ENCODE results near the gene PDZD7.

The PDZD7 gene

DNA sequence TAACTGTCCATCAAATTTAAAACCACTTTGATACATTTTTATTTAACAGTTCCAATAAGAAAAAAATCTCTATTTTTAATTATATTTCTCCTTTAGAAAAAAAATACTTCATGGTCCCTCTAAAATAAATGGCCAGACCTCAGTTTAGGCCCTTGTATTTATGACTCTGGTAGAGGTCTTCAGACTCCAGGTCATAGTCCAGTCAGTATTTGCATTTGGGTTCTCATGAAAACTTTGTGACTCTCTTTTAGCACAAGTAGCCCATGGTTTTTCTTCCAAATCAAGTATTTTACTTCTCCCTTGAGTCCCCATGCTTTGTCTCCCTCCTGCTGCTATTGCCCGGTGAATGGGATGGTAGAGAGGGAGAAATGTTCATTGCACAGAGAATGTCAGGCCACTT lies 67.1 kb downstream of the PDZD7 start:
- H3K4me3 ChIP-seq = no peak overlapping the region
- peaks cover 28 to 49% (median 34%) of the 10 kb centered on the region in 3 donors for H3K36me3 ChIP-seq
- intact Hi-C loops (cut with DNase I; ENCODE audit: low total_unique reads) = no loop called here

DNA sequence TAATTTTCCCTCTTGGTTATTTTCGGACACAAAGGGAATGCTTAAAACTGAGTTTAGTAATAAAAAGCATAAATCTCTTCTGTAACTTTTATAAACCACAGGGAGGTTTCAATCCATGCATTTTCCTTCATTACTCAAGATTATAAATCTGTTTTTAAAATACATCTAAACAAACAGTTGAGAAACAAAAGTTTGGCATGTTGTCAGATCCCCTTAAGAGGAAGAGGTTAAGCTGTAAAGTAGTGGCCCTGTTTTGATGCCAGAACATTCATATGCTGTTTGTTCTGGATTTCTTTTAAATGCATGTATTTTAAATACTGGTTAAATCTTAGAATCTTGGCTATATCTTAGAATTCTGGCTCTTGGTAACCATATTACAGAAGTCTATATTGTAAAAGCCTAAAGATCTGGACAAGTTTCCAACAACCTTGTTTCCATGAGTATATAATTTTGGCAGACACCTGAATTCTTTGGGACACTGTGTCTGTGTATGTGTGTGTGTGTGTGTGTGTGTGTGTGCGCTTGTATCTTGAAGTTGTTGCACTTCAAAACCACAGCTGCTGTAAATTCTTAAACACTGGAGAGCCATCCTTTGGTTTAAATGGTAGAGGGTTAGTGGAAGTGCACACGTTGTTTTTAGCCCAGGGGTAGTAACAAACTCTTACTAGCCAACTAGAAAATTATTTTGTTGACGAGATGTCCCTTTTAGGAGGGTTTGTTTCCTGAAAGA lies 68.4 kb downstream of the PDZD7 start:
- Histone ChIP-seq H3K9me3 (no peaks in the 10 kb centered on the region), H3K27ac (no peak overlapping the region), H3K4me3 (no peak overlapping the region), H3K27me3 (no peaks in the 10 kb centered on the region), H3K36me3 (peaks cover 41 to 62% (median 46%) of the 10 kb centered on the region in 3 donors), H3K4me1 (no peaks in the 10 kb centered on the region)
- DNase-seq = no peak
- TF ChIP-seq, protein P1, sequence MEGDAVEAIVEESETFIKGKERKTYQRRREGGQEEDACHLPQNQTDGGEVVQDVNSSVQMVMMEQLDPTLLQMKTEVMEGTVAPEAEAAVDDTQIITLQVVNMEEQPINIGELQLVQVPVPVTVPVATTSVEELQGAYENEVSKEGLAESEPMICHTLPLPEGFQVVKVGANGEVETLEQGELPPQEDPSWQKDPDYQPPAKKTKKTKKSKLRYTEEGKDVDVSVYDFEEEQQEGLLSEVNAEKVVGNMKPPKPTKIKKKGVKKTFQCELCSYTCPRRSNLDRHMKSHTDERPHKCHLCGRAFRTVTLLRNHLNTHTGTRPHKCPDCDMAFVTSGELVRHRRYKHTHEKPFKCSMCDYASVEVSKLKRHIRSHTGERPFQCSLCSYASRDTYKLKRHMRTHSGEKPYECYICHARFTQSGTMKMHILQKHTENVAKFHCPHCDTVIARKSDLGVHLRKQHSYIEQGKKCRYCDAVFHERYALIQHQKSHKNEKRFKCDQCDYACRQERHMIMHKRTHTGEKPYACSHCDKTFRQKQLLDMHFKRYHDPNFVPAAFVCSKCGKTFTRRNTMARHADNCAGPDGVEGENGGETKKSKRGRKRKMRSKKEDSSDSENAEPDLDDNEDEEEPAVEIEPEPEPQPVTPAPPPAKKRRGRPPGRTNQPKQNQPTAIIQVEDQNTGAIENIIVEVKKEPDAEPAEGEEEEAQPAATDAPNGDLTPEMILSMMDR (IDR thresholded peaks at IDR 0.05) = no peak
- intact Hi-C loops (cut with DNase I; ENCODE audit: low total_unique reads) = no loop called here

More for the DNA sequence above, 67.1 kb downstream of the PDZD7 start:
- Histone ChIP-seq H3K9me3 (no peaks in the 10 kb centered on the region), H3K27me3 (peaks cover 0 to 3% of the 10 kb centered on the region in 2 donors), H3K27ac (no peak overlapping the region), H3K4me1 (peaks cover 0 to 3% (median 2%) of the 10 kb centered on the region in 4 donors)
- TF ChIP-seq, protein P1 (IDR thresholded peaks at IDR 0.05) = no peak
- DNase-seq = no peak

DNA sequence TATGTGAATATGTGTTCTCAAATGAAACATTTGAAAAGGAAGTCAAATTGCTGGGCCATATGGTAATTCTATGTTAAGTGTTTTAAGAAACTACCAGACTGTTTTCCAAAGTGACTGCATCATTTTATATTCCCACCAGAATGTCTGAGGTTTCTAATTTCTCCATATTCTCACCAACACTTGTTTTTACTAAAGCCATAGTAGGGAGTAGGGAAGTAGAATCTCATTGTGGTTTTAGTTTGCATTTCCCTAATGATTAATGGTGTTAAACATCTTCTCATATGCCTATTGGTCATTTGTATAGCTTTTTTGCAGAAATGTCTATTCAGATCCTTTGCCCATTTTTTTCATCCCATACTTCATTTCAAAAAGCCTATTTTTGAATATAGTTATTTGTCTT lies 70.7 kb downstream of the PDZD7 start:
- no peak for DNase-seq
- Histone ChIP-seq H3K27me3 (no peaks in the 10 kb centered on the region), H3K36me3 (peaks cover 52 to 74% (median 61%) of the 10 kb centered on the region in 3 donors), H3K27ac (no peak overlapping the region), H3K4me1 (no peaks in the 10 kb centered on the region), H3K9me3 (no peaks in the 10 kb centered on the region), H3K4me3 (no peak overlapping the region)
- intact Hi-C loops (cut with DNase I; ENCODE audit: low total_unique reads) = no loop called here
- TF ChIP-seq, protein P1 (IDR thresholded peaks at IDR 0.05) = no peak

All from tibial artery (tissue), 4 donors.